ENCODE data around the gene SLC25A48.
"Not testable (repeated sequence)": the region's sequence is repeated elsewhere in the genome, so short reads cannot be mapped to it uniquely, and the experiment has no call there.

Gene SLC25A48

DNA sequence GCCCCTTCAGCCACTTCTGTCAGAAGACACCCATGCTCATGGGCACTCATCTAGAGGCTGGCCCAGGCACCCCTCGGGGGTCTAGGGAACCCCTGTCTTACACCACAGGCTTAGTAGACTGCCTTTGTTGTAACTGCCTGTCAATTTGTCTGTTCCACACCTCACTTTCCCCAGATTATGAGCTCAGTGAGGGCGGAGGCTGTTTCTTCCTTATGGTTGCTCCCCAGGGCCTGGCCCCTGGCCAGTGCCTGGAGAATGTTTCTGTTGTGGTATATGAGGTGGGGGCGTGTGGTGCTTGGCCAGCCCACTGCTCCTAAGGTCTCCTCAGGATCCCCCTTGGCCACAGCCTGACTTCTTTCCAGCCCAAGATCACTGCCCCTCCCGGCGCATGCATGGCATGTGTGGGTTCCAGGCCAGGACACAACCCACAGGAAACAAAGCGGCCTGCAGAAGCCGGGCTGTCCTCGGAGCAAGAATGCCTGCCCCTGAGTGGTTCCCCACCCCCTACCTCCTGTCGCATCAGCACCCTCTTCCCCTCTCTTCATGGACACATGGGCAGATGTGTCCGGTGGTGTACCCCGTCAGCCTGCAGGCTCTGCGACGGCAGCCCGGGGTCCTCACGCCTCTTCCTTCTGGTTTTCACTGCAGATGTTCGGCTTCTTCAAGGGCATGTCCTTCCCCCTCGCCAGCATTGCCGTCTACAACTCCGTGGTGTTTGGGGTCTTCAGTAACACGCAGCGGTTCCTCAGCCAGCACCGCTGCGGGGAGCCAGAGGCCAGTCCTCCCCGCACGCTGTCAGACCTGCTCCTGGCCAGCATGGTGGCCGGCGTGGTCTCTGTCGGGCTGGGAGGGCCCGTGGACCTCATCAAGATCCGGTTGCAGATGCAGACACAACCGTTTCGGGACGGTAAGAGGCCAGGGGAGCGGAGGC, 17.7 kb downstream of the SLC25A48 start:
- no peak for DNase-seq (ENCODE audit: insufficient read length, low spot score)

DNA sequence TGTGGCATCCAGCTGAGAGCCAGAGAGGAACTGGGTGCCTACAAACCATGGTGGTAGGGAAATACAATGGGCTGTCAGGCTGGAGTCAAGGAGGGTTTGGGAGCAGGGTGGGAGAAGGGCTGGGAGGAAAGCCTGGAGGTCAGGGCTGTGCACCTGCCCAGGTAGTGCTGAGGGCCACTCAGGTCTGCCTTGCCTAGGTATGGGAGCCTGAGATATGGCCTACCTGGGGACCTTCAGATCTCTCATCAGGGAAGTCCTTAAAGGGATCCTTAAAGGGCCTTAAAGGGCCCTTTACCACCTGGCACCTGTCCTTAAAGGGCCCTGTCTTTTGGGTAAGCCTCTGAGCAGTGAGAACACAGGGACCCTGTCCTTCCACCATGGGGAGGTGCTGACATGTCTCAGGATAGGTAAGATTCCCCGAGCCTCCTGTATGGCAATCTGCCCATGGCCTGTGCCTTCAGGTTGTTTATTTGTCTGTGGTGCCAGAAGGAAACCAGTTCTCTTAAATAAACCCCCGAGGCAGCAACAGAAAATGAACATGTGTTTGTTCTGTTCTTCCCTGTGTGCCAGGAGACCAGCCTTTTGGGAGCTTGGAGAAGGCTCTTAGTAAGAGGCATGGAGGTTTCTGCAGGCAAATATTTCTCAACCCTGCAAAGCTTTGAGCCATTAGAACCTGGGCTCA, 23.3 kb downstream of the SLC25A48 start:
- no peak for FAIRE-seq
- DNase-seq (ENCODE audit: insufficient read length, low spot score) = no peak

More for the DNA sequence above, 17.7 kb downstream of the SLC25A48 start:
- no peak for FAIRE-seq

DNA sequence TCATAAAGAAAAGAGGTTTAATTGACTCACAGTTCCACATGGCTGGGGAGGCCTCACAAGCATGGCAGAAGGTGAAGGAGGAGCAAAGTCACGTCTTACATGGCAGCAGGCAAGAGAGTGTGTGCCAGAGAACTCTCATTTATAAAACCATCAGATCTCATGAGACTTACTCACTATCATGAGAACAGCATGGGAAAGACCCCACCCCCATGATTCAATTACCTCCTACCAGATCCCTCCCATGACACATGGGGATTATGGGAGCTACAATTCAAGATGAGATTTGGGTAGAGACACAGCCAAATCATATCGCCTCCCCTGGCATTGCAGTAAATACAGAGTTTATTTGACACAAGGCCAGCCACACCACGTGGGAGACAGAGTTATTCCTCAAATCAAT, 24.7 kb downstream of the SLC25A48 start:
- not testable (repeated sequence) for FAIRE-seq; DNase-seq (ENCODE audit: insufficient read length, low spot score)

DNA sequence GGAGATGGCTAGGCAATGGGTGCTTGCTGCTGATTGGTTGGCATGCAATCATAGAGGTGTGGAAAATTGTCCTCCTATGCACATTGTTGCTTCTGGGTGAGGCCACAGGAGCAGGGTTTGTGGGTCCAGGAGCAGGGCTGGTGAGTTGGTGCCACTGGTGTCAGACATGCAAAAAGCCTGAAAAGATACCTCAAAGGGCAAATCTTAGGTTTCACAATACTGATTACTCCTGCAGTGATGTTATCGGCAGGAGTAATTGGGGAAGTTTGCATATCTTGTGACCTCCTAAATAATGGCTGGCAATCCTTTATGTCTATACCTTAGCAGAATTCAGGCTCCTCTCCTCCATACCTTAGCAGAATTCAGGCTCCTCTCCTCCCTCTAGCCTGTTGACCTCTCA, 25.2 kb downstream of the SLC25A48 start:
- no peak for FAIRE-seq
- DNase-seq (ENCODE audit: insufficient read length, low spot score) = no peak

DNA sequence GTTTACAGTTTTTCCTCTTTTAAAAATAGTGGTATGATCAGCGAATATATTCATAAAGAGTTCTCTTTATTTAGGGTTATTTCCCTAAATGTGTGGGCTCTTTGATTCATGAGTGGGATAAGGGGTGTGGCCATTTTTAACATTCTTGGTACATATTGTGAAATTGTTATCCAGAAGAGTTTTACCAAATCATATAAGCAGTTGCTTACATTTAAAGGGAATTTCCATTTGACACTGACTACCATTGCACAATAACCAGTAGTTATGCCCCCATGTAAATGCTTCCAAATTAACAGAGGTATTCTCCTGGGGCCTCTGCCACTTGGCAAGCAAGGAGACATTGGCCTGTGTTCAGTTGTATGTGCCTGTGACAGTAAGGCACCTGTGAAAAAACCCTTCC, 27.2 kb downstream of the SLC25A48 start:
- DNase-seq (ENCODE audit: insufficient read length, low spot score) = no peak
- no peak for FAIRE-seq

DNA sequence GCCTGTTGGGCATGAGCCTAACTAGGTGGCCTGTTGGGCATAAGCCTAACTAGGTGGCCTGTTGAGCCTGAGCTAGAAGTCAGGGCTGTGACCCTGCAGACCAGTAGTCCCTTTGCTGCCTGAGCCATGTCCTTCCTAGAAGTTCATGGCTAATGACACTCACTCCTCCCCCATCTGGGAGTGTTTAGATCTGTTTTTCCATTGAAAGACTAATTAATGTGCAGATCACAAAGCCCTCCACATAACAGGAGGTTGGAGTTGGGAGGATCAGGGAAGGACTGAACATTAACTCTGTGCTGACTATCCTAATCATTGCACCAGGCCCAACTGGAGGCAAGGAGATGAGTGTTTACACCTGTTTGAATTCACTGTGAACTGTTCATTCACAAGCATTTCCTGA, 27.6 kb downstream of the SLC25A48 start:
- FAIRE-seq (no peak), DNase-seq (ENCODE audit: insufficient read length, low spot score) (no peak)

DNA sequence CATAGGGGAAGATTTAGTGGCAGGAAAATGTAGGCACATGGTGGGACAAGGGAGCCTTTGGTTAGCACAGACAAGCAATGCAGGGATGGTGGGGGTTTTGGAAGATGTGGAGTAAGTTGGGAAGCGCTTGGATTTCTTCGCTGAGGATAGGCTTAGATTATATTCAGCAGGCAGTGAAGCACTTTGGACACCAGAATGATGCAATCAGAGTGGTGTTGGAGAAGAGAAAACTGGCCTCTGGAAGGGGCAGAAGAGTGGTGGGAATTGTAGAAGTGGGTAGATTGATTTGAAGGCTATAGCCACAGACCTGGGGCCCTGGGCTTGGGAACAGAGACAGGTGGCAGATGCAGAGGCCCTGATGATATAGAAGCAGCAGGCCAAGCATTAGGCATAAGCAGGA, 28.3 kb downstream of the SLC25A48 start:
- DNase-seq (ENCODE audit: insufficient read length, low spot score) = no peak
- FAIRE-seq = no peak

DNA sequence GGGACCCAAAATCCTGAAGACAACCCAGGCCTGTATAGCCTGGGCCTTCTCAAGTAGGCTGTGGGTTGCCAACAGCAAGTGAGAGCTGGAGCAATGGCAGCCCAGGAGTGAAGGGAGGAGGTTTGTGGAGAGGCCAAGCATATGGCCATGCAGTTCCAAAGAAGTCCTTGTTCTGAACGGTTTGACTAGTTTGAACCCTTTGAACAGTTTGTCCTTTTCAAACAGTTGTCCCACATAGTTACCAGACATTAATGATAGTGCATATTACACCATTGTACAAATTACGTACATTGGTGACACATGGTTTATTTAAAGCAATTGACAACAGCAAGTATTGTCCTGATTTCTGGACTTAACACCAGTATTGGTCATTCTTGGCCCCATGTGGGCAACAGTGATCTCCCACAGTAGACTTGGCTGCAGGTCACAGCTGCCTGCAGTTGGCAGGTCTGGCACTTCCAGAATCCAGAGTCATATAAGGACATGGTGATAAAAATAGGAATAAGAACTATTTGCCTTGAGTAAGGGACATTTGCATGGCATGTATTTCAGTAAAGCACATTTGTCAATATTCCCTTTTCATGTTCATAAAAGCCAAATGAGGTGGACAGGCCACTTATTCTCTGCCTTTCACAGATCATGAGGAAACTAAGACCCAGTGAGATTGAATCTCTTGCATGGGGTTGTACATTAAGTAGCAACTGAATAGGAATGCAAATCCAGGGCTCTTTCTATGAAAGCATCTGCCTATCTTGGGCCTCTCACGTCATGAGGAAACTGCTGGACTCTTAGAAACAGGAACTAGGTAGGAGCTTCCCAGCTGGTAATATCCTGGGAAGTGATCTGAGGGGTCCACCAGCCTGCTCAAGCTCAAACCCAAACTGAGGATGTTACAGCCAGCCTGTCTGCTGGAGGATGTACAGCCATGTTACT, 30.3 kb downstream of the SLC25A48 start:
- FAIRE-seq (no peak), DNase-seq (ENCODE audit: insufficient read length, low spot score) (no peak)

DNA sequence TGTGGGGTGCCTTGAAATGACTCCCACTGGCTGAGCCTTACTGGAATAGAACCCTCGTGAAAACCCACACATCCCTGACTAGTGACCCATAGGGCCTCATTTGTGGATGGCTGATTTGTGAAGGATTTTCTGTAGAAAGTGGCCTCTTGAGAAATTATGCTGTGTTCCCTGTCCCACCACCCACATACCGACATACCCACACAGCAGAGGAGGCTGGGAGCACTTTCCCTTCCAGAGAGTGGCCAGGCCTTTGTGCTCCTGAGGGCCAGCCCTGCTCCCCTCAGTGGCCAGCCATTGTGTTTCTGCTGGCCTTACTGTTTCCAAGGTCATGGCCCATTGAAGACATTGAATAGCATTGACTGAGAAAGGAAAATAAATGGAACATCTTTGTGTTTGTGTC, 31.6 kb downstream of the SLC25A48 start:
- FAIRE-seq = no peak
- no peak for DNase-seq (ENCODE audit: insufficient read length, low spot score)

DNA sequence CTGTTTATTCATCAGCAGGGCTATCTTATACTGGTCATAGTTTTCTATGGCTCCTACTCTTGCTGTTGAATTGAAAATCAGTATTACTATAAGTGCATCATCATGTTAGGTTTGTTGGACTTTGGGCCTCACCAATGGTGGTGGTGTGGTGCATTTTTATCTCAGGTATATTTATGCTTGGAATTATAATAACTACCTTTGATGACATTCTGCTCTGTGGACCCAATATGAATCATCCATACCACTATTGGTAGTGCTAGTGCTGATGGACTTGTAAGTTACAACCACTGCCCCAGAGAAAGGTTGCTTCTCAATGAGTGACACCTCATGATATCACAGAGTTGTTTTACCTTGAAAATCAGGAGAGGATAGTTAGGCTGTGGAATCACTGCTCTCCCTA, 33.1 kb downstream of the SLC25A48 start:
- no peak for FAIRE-seq
- no peak for DNase-seq (ENCODE audit: insufficient read length, low spot score)

DNA sequence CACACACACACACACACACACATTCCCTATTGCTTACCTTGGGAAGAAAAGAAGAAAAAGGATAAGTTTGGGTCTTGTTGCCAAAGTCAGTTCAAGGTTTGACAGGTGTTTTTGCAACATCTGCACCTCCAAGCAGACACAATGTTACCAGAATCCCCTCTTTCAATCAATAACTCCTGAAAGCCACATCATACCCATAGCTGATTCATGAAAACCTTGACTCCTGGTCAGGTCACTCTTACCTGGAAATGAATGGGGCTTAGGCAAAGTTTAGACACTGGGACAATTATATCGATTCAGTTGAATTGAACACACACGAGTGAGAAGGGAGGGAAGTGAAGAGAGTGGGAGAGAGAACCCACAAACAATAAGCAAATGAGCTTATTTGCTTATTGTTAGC, 34.2 kb downstream of the SLC25A48 start:
- FAIRE-seq = no peak

DNA sequence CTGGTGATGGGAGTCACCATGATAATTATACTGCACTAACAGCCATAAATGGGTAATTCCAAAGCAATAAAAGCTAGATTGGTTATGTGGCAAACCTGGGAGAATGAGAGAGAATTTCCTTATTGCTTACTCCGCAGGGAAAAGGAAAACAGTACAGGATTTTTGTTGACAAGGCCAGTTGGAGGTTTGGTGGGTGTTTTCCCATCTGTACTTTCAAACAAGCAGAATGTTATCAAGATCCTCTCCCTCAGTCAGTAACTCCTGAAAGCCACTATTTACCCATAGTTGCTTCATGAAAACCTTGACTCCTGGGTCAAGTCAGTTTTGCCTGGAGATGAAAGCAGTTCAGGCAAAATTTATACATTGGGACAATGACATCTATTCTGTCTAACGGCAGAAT, 34.8 kb downstream of the SLC25A48 start:
- FAIRE-seq (no peak), DNase-seq (ENCODE audit: insufficient read length, low spot score) (no peak)

More for the DNA sequence above, 34.2 kb downstream of the SLC25A48 start:
- DNase-seq (ENCODE audit: insufficient read length, low spot score) = no peak

DNA sequence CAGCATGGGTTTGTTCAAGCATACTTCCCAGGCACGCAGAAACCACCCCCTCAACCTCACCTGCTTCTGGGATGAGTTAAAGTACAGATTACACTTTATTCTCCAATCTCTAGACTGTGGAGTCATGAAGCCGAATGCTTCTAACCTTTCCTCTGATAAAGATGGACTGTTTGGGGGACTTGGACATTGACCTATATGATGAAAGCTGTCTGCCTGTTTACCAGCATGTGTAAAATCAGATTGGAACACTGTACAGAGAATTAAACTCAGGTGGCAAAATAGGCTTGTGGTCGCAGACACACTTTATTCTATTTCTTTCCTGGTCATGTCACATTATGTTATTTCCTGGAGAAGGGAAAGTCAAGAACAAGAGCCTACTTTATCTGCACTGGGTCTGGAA, 35.5 kb downstream of the SLC25A48 start:
- FAIRE-seq = no peak
- no peak for DNase-seq (ENCODE audit: insufficient read length, low spot score)

DNA sequence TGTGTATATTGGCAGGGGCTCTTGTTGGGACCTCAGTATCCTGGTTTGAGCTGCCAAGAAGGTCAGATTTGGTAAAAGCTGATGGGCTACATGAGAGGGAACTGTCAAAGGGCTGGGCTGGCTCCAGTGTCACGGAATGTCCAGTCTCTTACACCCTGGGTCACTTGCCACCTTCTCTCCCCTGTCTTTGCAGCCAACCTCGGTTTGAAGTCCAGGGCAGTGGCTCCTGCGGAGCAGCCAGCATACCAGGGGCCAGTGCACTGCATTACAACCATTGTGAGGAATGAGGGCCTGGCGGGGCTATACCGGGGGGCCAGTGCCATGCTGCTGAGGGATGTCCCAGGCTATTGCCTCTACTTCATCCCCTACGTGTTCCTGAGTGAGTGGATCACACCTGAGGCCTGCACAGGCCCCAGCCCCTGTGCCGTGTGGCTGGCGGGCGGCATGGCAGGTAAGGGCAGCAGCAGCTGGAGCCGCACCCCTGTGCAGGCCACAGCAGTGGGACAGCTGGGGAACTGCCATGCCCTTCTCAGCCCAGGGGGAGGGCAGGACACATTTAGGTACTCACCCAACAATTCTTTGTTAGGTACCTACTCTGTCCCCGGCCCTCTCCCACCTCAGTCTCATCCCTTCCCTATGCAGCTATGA, 36.9 kb downstream of the SLC25A48 start:
- DNase-seq (ENCODE audit: insufficient read length, low spot score) = no peak
- FAIRE-seq = no peak

DNA sequence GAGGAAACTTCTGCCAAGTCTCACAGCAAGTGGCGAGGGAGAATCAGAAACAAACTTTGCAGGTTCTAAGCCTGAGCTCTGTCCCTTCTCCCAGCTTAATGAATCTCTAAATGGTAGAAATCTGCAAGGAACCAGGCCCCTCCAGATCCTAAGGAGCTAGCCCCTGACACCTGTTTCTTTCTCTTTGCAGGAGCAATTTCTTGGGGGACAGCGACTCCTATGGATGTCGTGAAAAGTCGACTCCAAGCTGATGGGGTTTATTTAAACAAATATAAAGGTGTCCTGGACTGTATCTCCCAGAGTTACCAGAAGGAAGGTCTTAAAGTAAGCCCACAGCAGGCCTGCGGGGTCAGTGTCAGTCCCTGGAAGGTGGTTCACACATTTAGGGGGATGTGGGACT, 39.4 kb downstream of the SLC25A48 start:
- FAIRE-seq (no peak), DNase-seq (ENCODE audit: insufficient read length, low spot score) (no peak)

DNA sequence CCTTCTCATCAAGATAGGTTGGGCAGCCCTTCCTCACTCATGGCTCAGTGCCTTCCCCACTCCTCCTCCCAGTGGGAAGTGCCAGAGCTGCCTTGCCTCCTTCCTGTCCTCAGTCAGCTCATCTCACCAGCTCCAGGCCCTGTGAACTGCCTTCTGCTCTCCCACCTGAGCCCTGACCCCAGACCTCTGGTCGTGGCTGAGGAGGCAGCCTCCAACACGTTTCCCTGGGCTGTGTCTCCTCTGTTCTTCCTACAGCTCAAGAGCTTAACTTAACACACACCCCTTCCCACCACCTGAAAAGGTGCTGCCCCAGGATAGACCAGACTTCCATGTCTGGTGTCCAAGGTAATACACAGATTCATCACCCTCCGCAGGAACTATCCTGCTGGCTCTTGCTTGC, 40.0 kb downstream of the SLC25A48 start:
- DNase-seq (ENCODE audit: insufficient read length, low spot score) (no peak), FAIRE-seq (no peak)

DNA sequence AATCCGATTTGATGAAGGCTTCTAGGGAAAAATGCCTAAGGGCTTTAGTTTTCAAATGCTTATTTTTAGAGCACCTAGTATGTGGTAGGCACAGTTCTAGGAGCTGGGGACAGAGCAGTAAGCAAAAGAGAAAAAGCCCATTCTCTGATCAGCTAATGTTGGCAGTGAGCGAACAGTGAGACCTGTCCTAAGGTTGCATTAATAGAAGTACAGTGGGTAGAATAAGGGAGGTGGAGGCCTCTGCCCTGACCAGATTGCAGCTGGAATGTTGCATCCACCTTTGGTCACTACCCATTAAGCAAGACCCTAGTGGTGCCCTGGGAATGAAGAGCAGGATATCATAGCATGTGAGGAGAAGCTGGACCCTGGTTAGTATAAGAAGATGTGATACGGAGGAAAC, 41.1 kb downstream of the SLC25A48 start:
- FAIRE-seq (no peak), DNase-seq (ENCODE audit: insufficient read length, low spot score) (no peak)

DNA sequence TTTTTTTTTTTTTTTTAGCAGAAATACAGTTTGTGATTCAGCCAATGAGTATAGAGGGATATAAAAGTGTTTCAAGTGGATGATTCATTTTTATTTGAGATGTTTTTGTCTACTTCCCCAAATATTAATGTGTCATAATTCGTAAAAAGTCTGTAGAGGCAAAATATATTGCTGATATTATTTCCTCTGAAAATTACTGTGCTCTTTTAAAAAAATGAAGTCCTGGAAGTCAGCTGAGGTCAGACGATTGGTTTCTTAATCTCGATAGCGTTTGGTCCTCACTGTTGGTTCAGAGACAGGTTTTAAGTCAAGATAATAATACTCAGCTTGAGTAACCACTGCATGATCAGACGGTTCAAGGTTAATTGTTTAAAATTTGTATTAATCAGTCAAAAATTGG, 41.7 kb downstream of the SLC25A48 start:
- FAIRE-seq (no peak), DNase-seq (ENCODE audit: insufficient read length, low spot score) (no peak)

DNA sequence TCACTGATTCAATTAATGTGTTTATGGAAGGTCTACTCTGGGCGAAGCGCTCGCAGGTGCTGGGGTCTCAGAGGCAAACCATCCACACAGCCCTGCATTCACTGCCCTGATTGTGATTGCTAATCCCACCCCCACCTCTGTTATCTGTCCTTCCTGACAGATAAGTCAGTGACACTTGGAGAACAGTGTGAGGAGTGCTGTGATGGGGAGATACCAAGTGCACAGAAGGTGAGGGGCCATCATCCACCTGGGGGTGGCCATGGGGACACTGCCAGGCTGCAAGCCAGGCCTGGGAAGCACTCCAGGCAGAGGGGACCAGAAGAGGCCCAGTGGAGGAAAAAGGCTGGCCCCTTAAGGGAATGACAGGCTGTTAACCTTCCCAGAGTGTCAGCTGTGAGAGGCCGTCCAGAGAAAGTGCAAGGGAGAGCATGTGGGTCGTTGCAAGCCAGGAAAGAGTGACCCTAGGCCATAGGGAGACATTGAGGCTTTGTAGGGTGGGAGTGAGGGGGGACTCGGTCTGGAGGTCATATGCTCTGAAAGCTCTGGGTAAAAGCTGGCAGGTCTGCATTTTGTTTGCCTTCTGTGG, 43.2 kb downstream of the SLC25A48 start:
- DNase-seq (ENCODE audit: insufficient read length, low spot score) = no peak
- FAIRE-seq = no peak

DNA sequence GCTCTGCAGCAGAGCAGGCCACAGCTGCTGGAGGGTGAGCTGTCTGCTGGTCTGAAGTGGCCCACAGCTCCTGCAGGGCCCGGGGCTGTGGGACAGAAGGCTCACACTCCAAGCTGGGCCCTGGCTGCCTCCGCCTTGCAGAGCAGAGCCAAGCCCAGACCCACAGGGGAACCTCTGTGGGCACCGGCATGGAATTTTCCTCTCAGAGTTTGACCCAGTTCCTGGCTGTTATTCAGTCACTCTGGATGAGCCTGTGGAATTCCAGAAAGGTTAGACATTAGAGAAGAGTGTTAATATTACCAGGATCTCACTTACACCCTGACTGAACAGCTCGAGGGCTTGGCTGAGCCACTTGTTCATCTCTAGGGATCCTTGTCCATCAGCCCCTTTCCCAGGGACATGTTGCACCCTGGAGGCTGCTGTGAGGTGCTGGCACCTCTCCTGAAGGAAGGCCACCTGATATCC, 43.7 kb downstream of the SLC25A48 start:
- DNase-seq (ENCODE audit: insufficient read length, low spot score) = no peak
- FAIRE-seq = no peak
